ENCODE data around the gene ABCC2. TPM values are rescaled to one million over a fixed set of nuclear protein-coding genes. Genes with fewer than 3 reads are reported as not detected.
"Not testable (repeated sequence)": the region's sequence is repeated elsewhere in the genome, so short reads cannot be mapped to it uniquely, and the experiment has no call there.

ABCC2 gene
- total RNA-seq, 2 donors from 2014 or later, result 0.22 to 0.40 TPM

- peaks cover 75% of the 10 kb centered on the region for H3K36me3 Mint-ChIP-seq (ENCODE audit: low read depth)
- Histone ChIP-seq H3K36me3 (ENCODE audit: control insufficient read depth, insufficient read depth, low read length) (peaks cover 75% of the 10 kb centered on the region), H3K27me3 (ENCODE audit: control insufficient read depth, insufficient read depth, low read length, poor library complexity, severe bottlenecking) (no peaks in the 10 kb centered on the region), H3K27ac (ENCODE audit: low read depth, low read length) (no peak overlapping the region), H3K9ac (ENCODE audit: extremely low read depth, low read length, poor library complexity, severe bottlenecking) (no peak overlapping the region), H3K9me3 (ENCODE audit: control insufficient read depth, low read length) (peaks cover 28% of the 10 kb centered on the region), H3K4me1 (ENCODE audit: control insufficient read depth, insufficient read depth, low read length) (no peaks in the 10 kb centered on the region), H3K4me3 (ENCODE audit: low read length) (no peak overlapping the region)
- no peak overlapping the region for H3K4me3 Mint-ChIP-seq
- DNase-seq, result no peak
- no peaks in the 10 kb centered on the region for H3K4me1 Mint-ChIP-seq
- TF ChIP-seq CTCF (conservative IDR thresholded peaks at IDR 0.05), result no peak
- peaks cover 13% of the 10 kb centered on the region for H3K9me3 Mint-ChIP-seq
- 88 to 90% methylated on average over 1 to 2 of the region's 2 CpGs for WGBS, 2 experiments (ENCODE audit: insufficient coverage in 1 of 2, insufficient read length in 1 of 2)
- H3K27ac Mint-ChIP-seq, result no peak overlapping the region
- H3K27me3 Mint-ChIP-seq (ENCODE audit: insufficient read depth), result no peaks in the 10 kb centered on the region
Measured at GRCh38 chr10:99742701-99743100, 39.7 kb upstream of the ABCC2 start.

- H3K27ac ChIP-seq (ENCODE audit: low read depth, low read length), result no peak overlapping the region
- Mint-ChIP-seq H3K36me3 (ENCODE audit: low read depth) (peaks cover 71% of the 10 kb centered on the region), H3K9me3 (peaks cover 13% of the 10 kb centered on the region), H3K27ac (no peak overlapping the region), H3K27me3 (ENCODE audit: insufficient read depth) (no peaks in the 10 kb centered on the region), H3K4me3 (no peak overlapping the region), H3K4me1 (no peaks in the 10 kb centered on the region)
- H3K4me1 ChIP-seq (ENCODE audit: control insufficient read depth, insufficient read depth, low read length), result no peaks in the 10 kb centered on the region
- 97% methylated on average over 3 of the region's 3 CpGs; no CpG with 5 or more reads in 1 of the 2 experiments for WGBS, 2 experiments (ENCODE audit: insufficient coverage in 1 of 2, insufficient read length in 1 of 2)
- no peaks in the 10 kb centered on the region for H3K27me3 ChIP-seq (ENCODE audit: control insufficient read depth, insufficient read depth, low read length, poor library complexity, severe bottlenecking)
- peaks cover 65% of the 10 kb centered on the region for H3K36me3 ChIP-seq (ENCODE audit: control insufficient read depth, insufficient read depth, low read length)
- H3K9ac ChIP-seq (ENCODE audit: extremely low read depth, low read length, poor library complexity, severe bottlenecking), result no peak overlapping the region
- no peak for DNase-seq
- peaks cover 23% of the 10 kb centered on the region for H3K9me3 ChIP-seq (ENCODE audit: control insufficient read depth, low read length)
- TF ChIP-seq CTCF (conservative IDR thresholded peaks at IDR 0.05), result no peak
- no peak overlapping the region for H3K4me3 ChIP-seq (ENCODE audit: low read length)
Measured at GRCh38 chr10:99743841-99744240, 38.6 kb upstream of the ABCC2 start.

- not testable (repeated sequence) for H3K27ac Mint-ChIP-seq; H3K27me3 ChIP-seq (ENCODE audit: control insufficient read depth, insufficient read depth, low read length, poor library complexity, severe bottlenecking); H3K9me3 ChIP-seq (ENCODE audit: control insufficient read depth, low read length); H3K27me3 Mint-ChIP-seq (ENCODE audit: insufficient read depth); H3K4me3 Mint-ChIP-seq; H3K4me3 ChIP-seq (ENCODE audit: low read length); H3K4me1 ChIP-seq (ENCODE audit: control insufficient read depth, insufficient read depth, low read length); H3K27ac ChIP-seq (ENCODE audit: low read depth, low read length); H3K9ac ChIP-seq (ENCODE audit: extremely low read depth, low read length, poor library complexity, severe bottlenecking); DNase-seq; H3K9me3 Mint-ChIP-seq; H3K4me1 Mint-ChIP-seq
- peaks cover 51% of the 10 kb centered on the region for H3K36me3 ChIP-seq (ENCODE audit: control insufficient read depth, insufficient read depth, low read length)
- peaks cover 60% of the 10 kb centered on the region for H3K36me3 Mint-ChIP-seq (ENCODE audit: low read depth)
- 92 to 100% methylated on average over 1 of the region's 2 CpGs for WGBS, 2 experiments (ENCODE audit: insufficient coverage in 1 of 2, insufficient read length in 1 of 2)
Measured at GRCh38 chr10:99746166-99746565, 36.3 kb upstream of the ABCC2 start.

- Histone ChIP-seq H3K4me3 (ENCODE audit: low read length) (no peak overlapping the region), H3K36me3 (ENCODE audit: control insufficient read depth, insufficient read depth, low read length) (peaks cover 49% of the 10 kb centered on the region), H3K27ac (ENCODE audit: low read depth, low read length) (no peak overlapping the region), H3K9me3 (ENCODE audit: control insufficient read depth, low read length) (no peaks in the 10 kb centered on the region), H3K27me3 (ENCODE audit: control insufficient read depth, insufficient read depth, low read length, poor library complexity, severe bottlenecking) (no peaks in the 10 kb centered on the region), H3K9ac (ENCODE audit: extremely low read depth, low read length, poor library complexity, severe bottlenecking) (no peak overlapping the region), H3K4me1 (ENCODE audit: control insufficient read depth, insufficient read depth, low read length) (no peaks in the 10 kb centered on the region)
- Mint-ChIP-seq H3K27me3 (ENCODE audit: insufficient read depth) (no peaks in the 10 kb centered on the region), H3K4me3 (no peak overlapping the region), H3K36me3 (ENCODE audit: low read depth) (peaks cover 55% of the 10 kb centered on the region), H3K4me1 (no peaks in the 10 kb centered on the region), H3K27ac (no peak overlapping the region), H3K9me3 (no peaks in the 10 kb centered on the region)
- no peak for TF ChIP-seq CTCF (conservative IDR thresholded peaks at IDR 0.05)
- DNase-seq, result no peak
- 94 to 98% methylated on average over 2 of the region's 2 CpGs for WGBS, 2 experiments (ENCODE audit: insufficient coverage in 1 of 2, insufficient read length in 1 of 2)
Measured at GRCh38 chr10:99748823-99749451, 33.5 kb upstream of the ABCC2 start.

Data from endodermal cell (in vitro differentiated cells).